Measurements from ENCODE around the gene ADD2.

- TF ChIP-seq CTCF (conservative IDR thresholded peaks at IDR 0.05), result no peak
- no peak for TF ChIP-seq EZH2 (IDR thresholded peaks at IDR 0.05; ENCODE audit: low read depth)
Measured at GRCh38 chr2:70691497-70692140, 76.4 kb downstream of the ADD2 start.

All from PC-9 (cell line).